K562 (cell line): ENCODE results near the gene EXOC3L1. TPM values are rescaled to one million over a fixed set of nuclear protein-coding genes. Genes with fewer than 3 reads are reported as not detected.

ENCODE experiments used
- ATAC-seq: fragments of 200-7000 bp; cut with Tn5 transposase; 3 replicates; pipeline ENCODE4 v1.9.1; 2020; ENCODE audit warnings: moderate library complexity
- BruUV-seq: library from RNA; stranded (reverse); fragments of 400-500 nt; replicated peaks from 2 replicates; lab custom pipeline; 2021; lab: Mats Ljungman, UMichigan
- CTCF ChIA-PET: fragments of 300-600 bp; formaldehyde crosslinking; extraction: SDS; loops from one replicate; lab custom pipeline; 2021; ENCODE audit warnings: low intra/inter-chr PET ratio; lab: Yijun Ruan, JAX
- POLR2A ChIA-PET: fragments of 300-600, 350-650 bp; sonication (Branson Sonifier 250); formaldehyde crosslinking; extraction: SDS; loops from one replicate; lab custom pipeline; 2021; ENCODE audit warnings: antibody characterized with exemption, inconsistent platforms; lab: Yijun Ruan, JAX
- DNase-seq, 4 experiments: peaks; one replicate each; pipeline versions ENCODE4 v3.0.0 to v3.0.0-alpha.2; 2011 to 2018; ENCODE audit warnings: low spot score in 3 of 4, mixed read lengths in 3 of 4; ENCODE audit errors: extremely low read depth in 1 of 4
- FAIRE-seq: peaks from 2 replicates; lab custom pipeline; 2011; peaks lifted over from hg19 to GRCh38; lab: Jason Lieb, UNC
- H2AFZ ChIP-seq: 2 replicates; pipeline ENCODE4 v1.6.0; 2011; ENCODE audit warnings: low read depth, low read length, control low read depth, inconsistent platforms
- H3K27ac ChIP-seq: fragments of 200-600 bp; 3 replicates; pipeline ENCODE4 v1.8.0; 2011; ENCODE audit warnings: low read depth, mild to moderate bottlenecking, control low read depth, inconsistent platforms, low read length, moderate library complexity, mixed read lengths; ENCODE audit errors: extremely low read depth
- H3K27me3 ChIP-seq, 2 experiments: fragments of 300-600 bp in 1 of 2; 2 replicates in 1 of 2; 3 replicates in 1 of 2; pipeline versions ENCODE4 v1.6.0 to v1.8.0; 2011; ENCODE audit warnings: inconsistent platforms in 2 of 2, low read length in 2 of 2, mild to moderate bottlenecking in 1 of 2, mixed read lengths in 1 of 2, moderate library complexity in 1 of 2; ENCODE audit not compliant: control insufficient read depth in 2 of 2, insufficient read depth in 2 of 2
- H3K36me3 ChIP-seq: fragments of 300-600 bp; 3 replicates; pipeline ENCODE4 v1.8.0; 2011; ENCODE audit warnings: mild to moderate bottlenecking, low read length, inconsistent platforms; ENCODE audit not compliant: control insufficient read depth, insufficient read depth
- H3K4me1 ChIP-seq, 2 experiments: fragments of 200-600 bp in 1 of 2; replicated peaks in 1 of 2; 2 replicates in 1 of 2; 3 replicates in 1 of 2; pipeline versions ENCODE4 v1.5.1 to v1.8.0; 2011; ENCODE audit warnings: inconsistent platforms in 2 of 2, low read length in 2 of 2, mild to moderate bottlenecking in 1 of 2, mixed read lengths in 1 of 2, moderate library complexity in 1 of 2; ENCODE audit not compliant: control insufficient read depth in 2 of 2, insufficient read depth in 2 of 2
- H3K4me2 ChIP-seq: 2 replicates; pipeline ENCODE4 v1.6.1; 2011; ENCODE audit warnings: low read length, control low read depth, inconsistent platforms, mixed read lengths; ENCODE audit not compliant: insufficient read depth
- H3K4me3 ChIP-seq: fragments of 200-600 bp; sonication (generic), shearing (Covaris generic); 2 replicates; pipeline ENCODE4 v1.5.1; 2016; ENCODE audit warnings: control low read depth, inconsistent platforms
- H3K79me2 ChIP-seq: fragments of 200-600 bp; 3 replicates; pipeline ENCODE4 v1.8.0; 2011; ENCODE audit warnings: low read length, inconsistent platforms; ENCODE audit not compliant: control insufficient read depth, insufficient read depth
- H3K9ac ChIP-seq, 2 experiments: 2 replicates each; pipeline versions ENCODE4 v1.6.0 to v1.6.1; 2011; ENCODE audit warnings: low read depth in 2 of 2, low read length in 2 of 2, control low read depth in 1 of 2, inconsistent platforms in 1 of 2, mild to moderate bottlenecking in 1 of 2, mixed read lengths in 1 of 2; ENCODE audit not compliant: insufficient read depth in 1 of 2
- H3K9me1 ChIP-seq: one replicate; pipeline ENCODE4 v1.6.0; 2011; ENCODE audit warnings: inconsistent platforms, mild to moderate bottlenecking, low read length, moderate library complexity; ENCODE audit not compliant: control insufficient read depth, insufficient read depth
- H3K9me3 ChIP-seq: replicated peaks from 2 replicates; pipeline ENCODE4 v1.5.1; 2011; ENCODE audit warnings: low read depth, low read length, inconsistent platforms; ENCODE audit not compliant: control insufficient read depth, insufficient read depth
- H4K20me1 ChIP-seq: replicated peaks from 2 replicates; pipeline ENCODE4 v1.6.1; 2011; ENCODE audit warnings: low read length, inconsistent platforms, mixed read lengths; ENCODE audit not compliant: control insufficient read depth, insufficient read depth
- CAMTA2 ChIP-seq: fragments of 250-450 bp; sonication (Bioruptor Pico); conservative IDR thresholded peaks from 2 replicates; pipeline ENCODE4 v1.5.1; 2022
- CHD2 ChIP-seq: IDR thresholded peaks from 2 replicates; pipeline ENCODE4 v1.6.1; 2011; ENCODE audit warnings: low read depth, low read length
- ELF2 ChIP-seq: fragments of 250-450 bp; sonication (Bioruptor Pico); IDR thresholded peaks from 2 replicates; pipeline ENCODE4 v1.5.0; 2021; ENCODE audit warnings: mild to moderate bottlenecking
- EZH2 ChIP-seq: IDR thresholded peaks from 2 replicates; pipeline ENCODE4 v1.6.1; 2012; ENCODE audit warnings: low read depth, mild to moderate bottlenecking, inconsistent platforms, low read length, borderline replicate concordance
- MBD1 ChIP-seq: fragments of 250-450 bp; sonication (Bioruptor Pico); IDR thresholded peaks from 2 replicates; pipeline ENCODE4 v1.8.0; 2022; ENCODE audit warnings: inconsistent platforms
- PBX2 ChIP-seq, 2 experiments: IDR thresholded peaks in 1 of 2; conservative IDR thresholded peaks in 1 of 2; 2 replicates each; pipeline ENCODE4 v1.6.1; 2016; ENCODE audit warnings: low read depth in 2 of 2, mild to moderate bottlenecking in 1 of 2, missing compliant biosample characterization in 1 of 2, missing genetic modification characterization in 1 of 2, moderate library complexity in 1 of 2
- RAD51 ChIP-seq: fragments of 450-650 bp; IDR thresholded peaks from 2 replicates; pipeline ENCODE4 v1.7.1; 2016; ENCODE audit warnings: low read depth, mild to moderate bottlenecking, borderline replicate concordance
- TEAD4 ChIP-seq, 2 experiments: sonication (generic) in 1 of 2; formaldehyde crosslinking in 1 of 2; IDR thresholded peaks; 2 replicates each; pipeline versions ENCODE4 v1.6.1 to v1.8.0; 2012 to 2022; ENCODE audit warnings: borderline replicate concordance in 1 of 2, inconsistent platforms in 1 of 2, low read length in 1 of 2, mild to moderate bottlenecking in 1 of 2, missing genetic modification reagents in 1 of 2
- WHSC1 ChIP-seq: IDR thresholded peaks from one replicate; pipeline ENCODE4 v1.6.1; 2012; ENCODE audit warnings: low read length, control low read depth, inconsistent platforms
- WGBS: fragments of 100-300 bp; shearing (Covaris generic); methylation state at CpG from one replicate; pipeline ENCODE4 v1.1.6; 2016; ENCODE audit warnings: low coverage, mixed read lengths; ENCODE audit not compliant: insufficient coverage; ENCODE audit errors: missing lambda C conversion rate; 5-methylcytosine and 5-hydroxymethylcytosine counted together
- in situ Hi-C: fragments of 300-500 bp; cut with MboI; formaldehyde crosslinking; loops from 4 replicates; pipeline ENCODE4 v1.15.0; 2018; ENCODE audit warnings: inconsistent platforms, mixed read lengths
- intact Hi-C: fragments of 100-400 bp; cut with micrococcal nuclease; formaldehyde crosslinking; loops from 2 replicates; pipeline ENCODE4 v1.14.2; 2022
- polyA plus RNA-seq, 8 experiments: library from polyadenylated mRNA; depleted of rRNA in 4 of 8; stranded (reverse) in 5 of 8; unstranded in 3 of 8; fragments of >200 nt; fragmentation: Nextera tagmentation in 2 of 8; fragmentation: Illumina TruSeq in 1 of 8; extraction: Ambion mirVana in 2 of 8; extraction: Trizol in 1 of 8; gene quantifications; 2 replicates each; pipeline versions ENCODE4 v1.2.1 to v1.2.3, GENCODE V29; 2011 to 2014; ENCODE audit warnings: inconsistent platforms in 1 of 8, missing spikeins in 1 of 8
- total RNA-seq, 7 experiments: library from RNA; depleted of rRNA in 6 of 7; stranded (reverse); fragments of >200 nt in 6 of 7; fragmentation: Illumina TruSeq in 2 of 7; extraction: Trizol in 2 of 7; gene quantifications; 2 replicates each; pipeline versions ENCODE4 v1.2.1 to v1.2.3, GENCODE V29; 2011 to 2021; ENCODE audit warnings: low replicate concordance in 1 of 7

Gene EXOC3L1
- total and polyA plus RNA-seq, 9 of the 15 experiments (the other 6 are each of a cell fraction or from before 2014, with no cell fraction given): 0.08 TPM; not detected in 8

DNA sequence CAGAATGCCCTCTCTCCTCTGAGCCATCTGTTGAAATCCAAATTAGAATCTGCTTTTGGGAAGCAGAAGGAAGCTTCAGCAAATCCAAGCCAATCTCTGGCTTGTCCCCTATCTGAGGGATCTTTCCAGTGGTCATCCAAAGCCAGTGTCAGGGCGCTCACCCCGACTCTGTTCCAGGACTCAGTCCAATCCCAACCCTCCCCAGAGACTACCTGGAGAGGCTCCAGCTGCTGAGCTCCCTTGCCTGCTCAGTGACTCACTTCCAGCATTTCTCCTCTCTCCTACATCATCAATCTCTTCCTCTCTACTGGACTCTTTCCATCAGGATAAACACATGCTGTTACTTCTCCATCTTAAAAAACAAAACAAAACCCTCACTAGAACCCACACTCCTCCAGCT, 8.6 kb downstream of the EXOC3L1 start (continued):
- TF ChIP-seq PBX2 (CRISPR knock-in tag; IDR thresholded peaks at IDR 0.05; ENCODE audit: low read depth) (no peak), PBX2 (tag; conservative IDR thresholded peaks at IDR 0.05; ENCODE audit: low read depth) (no peak)

GRCh38 chr16:67180166-67180565, 9.8 kb downstream of the EXOC3L1 start:
- TF ChIP-seq MBD1 (CRISPR knock-in tag) (no peak), TEAD4 (IDR thresholded peaks at IDR 0.05; ENCODE audit: low read length) (no peak), TEAD4 (CRISPR knock-in tag; IDR thresholded peaks at IDR 0.05; ENCODE audit: borderline replicate concordance) (no peak), RAD51 (no peak), CHD2 (no peak), EZH2 (no peak), WHSC1 (no peak), CAMTA2 (CRISPR knock-in tag) (no peak), ELF2 (no peak)
- H3K9ac ChIP-seq: peak overlapping the region in 1 of 2 experiments; percentile 65; a peak in 1 of 4 replicates
- no peaks in the 10 kb centered on the region for H3K36me3 ChIP-seq
- ChIA-PET POLR2A (no interaction called here), CTCF (no interaction called here)
- no peaks in the 10 kb centered on the region for H3K9me3 ChIP-seq
- peaks cover 10 to 51% of the 10 kb centered on the region in 2 experiments for H3K4me1 ChIP-seq
- peaks cover 5% of the 10 kb centered on the region for H4K20me1 ChIP-seq
- peaks cover 14% of the 10 kb centered on the region for H3K79me2 ChIP-seq
- no peak overlapping the region for H3K4me2 ChIP-seq
- DNase-seq: no peak
- intact Hi-C loops (loop anchor here (10.0 kb wide), 2 partner anchors 165 to 225 kb away; no protein-coding TSS in a partner anchor), in situ Hi-C loops (no loop called here)
- no peak overlapping the region for H2AFZ ChIP-seq
- no peaks in the 10 kb centered on the region for H3K27me3 ChIP-seq
- no peak for ATAC-seq
- H3K9me1 ChIP-seq: no peaks in the 10 kb centered on the region
- no peak overlapping the region for H3K4me3 ChIP-seq
- no TSS peak for BruUV-seq
- FAIRE-seq: no peak
- no peak overlapping the region for H3K27ac ChIP-seq
- WGBS: 83% methylated on average over 16 of the region's 16 CpGs
